ENCODE measurements around the gene HIBADH. TPM values are rescaled to one million over a fixed set of nuclear protein-coding genes. Genes with fewer than 3 reads are reported as not detected.
"Not testable (repeated sequence)": the region's sequence is repeated elsewhere in the genome, so short reads cannot be mapped to it uniquely, and the experiment has no call there.

Gene HIBADH
- total RNA-seq, 1 experiment from 2014 or later, result 51.5 TPM

- Mint-ChIP-seq H3K4me1 (ENCODE audit: insufficient read depth, unreplicated experiment) (peaks cover 5% of the 10 kb centered on the region), H3K36me3 (ENCODE audit: insufficient read depth, unreplicated experiment) (no peaks in the 10 kb centered on the region), H3K9me3 (ENCODE audit: unreplicated experiment) (no peaks in the 10 kb centered on the region), H3K4me3 (ENCODE audit: unreplicated experiment) (no peak overlapping the region), H3K27me3 (ENCODE audit: insufficient read depth, unreplicated experiment) (no peaks in the 10 kb centered on the region), H3K27ac (ENCODE audit: low read depth, unreplicated experiment) (no peak overlapping the region)
- no TSS peak for BruUV-seq (replicated peaks)
- ChIA-PET POLR2A (no interaction called here), CTCF (interaction anchor here (0.6 kb wide), 1 partner anchor 302 kb away, joined by 6 read pairs; no protein-coding TSS in a partner anchor)
- no peak for TF ChIP-seq CTCF (IDR thresholded peaks at IDR 0.05; ENCODE audit: unreplicated experiment)
- no peak for DNase-seq (ENCODE audit: unreplicated experiment)
- intact Hi-C loops (cut with micrococcal nuclease), result loop anchor here (10.0 kb wide), 1 partner anchor 195 kb away; no protein-coding TSS in a partner anchor
Measured at GRCh38 chr7:27579565-27579964, 83.1 kb downstream of the HIBADH start.

GRCh38 chr7:27578169-27578568 is 84.5 kb downstream of the HIBADH start:
- POLR2A ChIA-PET, result interaction anchor here (0.6 to 1.3 kb wide), 4 partner anchors 27 to 405 kb away, joined by 3 to 4 read pairs (median 4); no protein-coding TSS in a partner anchor
- not testable (repeated sequence) for BruUV-seq (replicated peaks); H3K4me1 Mint-ChIP-seq (ENCODE audit: insufficient read depth, unreplicated experiment); H3K36me3 Mint-ChIP-seq (ENCODE audit: insufficient read depth, unreplicated experiment); H3K4me3 Mint-ChIP-seq (ENCODE audit: unreplicated experiment); H3K27ac Mint-ChIP-seq (ENCODE audit: low read depth, unreplicated experiment); H3K9me3 Mint-ChIP-seq (ENCODE audit: unreplicated experiment); DNase-seq (ENCODE audit: unreplicated experiment); H3K27me3 Mint-ChIP-seq (ENCODE audit: insufficient read depth, unreplicated experiment)
- intact Hi-C loops (cut with micrococcal nuclease), result loop anchor here (10.0 kb wide), 1 partner anchor 197 kb away; no protein-coding TSS in a partner anchor
- CTCF ChIA-PET, result interaction anchor here (0.7 to 7.9 kb wide), 4 partner anchors 16 to 382 kb away, joined by 3 to 71 read pairs (median 10); no protein-coding TSS in a partner anchor

- no peak overlapping the region for H3K27ac Mint-ChIP-seq (ENCODE audit: low read depth, unreplicated experiment)
- CTCF ChIA-PET, result interaction anchor here (0.6 to 7.9 kb wide), 13 partner anchors 11 to 521 kb away, joined by 3 to 71 read pairs (median 5); partner anchors contain the start of gene HOXA13
- intact Hi-C loops (cut with micrococcal nuclease), result loop anchor here (1.0 to 10.0 kb wide), 4 partner anchors 198 to 380 kb away; no protein-coding TSS in a partner anchor
Measured at GRCh38 chr7:27576360-27576944, 86.2 kb downstream of the HIBADH start.

GRCh38 chr7:27575613-27576012 is 87.1 kb downstream of the HIBADH start:
- TF ChIP-seq CTCF (IDR thresholded peaks at IDR 0.05; ENCODE audit: unreplicated experiment), result no peak
- Mint-ChIP-seq H3K4me3 (ENCODE audit: unreplicated experiment) (no peak overlapping the region), H3K9me3 (ENCODE audit: unreplicated experiment) (no peaks in the 10 kb centered on the region), H3K36me3 (ENCODE audit: insufficient read depth, unreplicated experiment) (no peaks in the 10 kb centered on the region), H3K4me1 (ENCODE audit: insufficient read depth, unreplicated experiment) (peaks cover 5% of the 10 kb centered on the region), H3K27me3 (ENCODE audit: insufficient read depth, unreplicated experiment) (no peaks in the 10 kb centered on the region), H3K27ac (ENCODE audit: low read depth, unreplicated experiment) (no peak overlapping the region)
- intact Hi-C loops (cut with micrococcal nuclease), result loop anchor here (1.0 to 10.0 kb wide), 4 partner anchors 199 to 379 kb away; no protein-coding TSS in a partner anchor
- DNase-seq (ENCODE audit: unreplicated experiment), result no peak
- ChIA-PET CTCF (interaction anchor here (0.7 to 7.9 kb wide), 8 partner anchors 12 to 380 kb away, joined by 3 to 71 read pairs (median 8); partner anchors contain the start of gene HOXA13), POLR2A (interaction anchor here (0.7 kb wide), 1 partner anchor 297 kb away, joined by 4 read pairs; no protein-coding TSS in a partner anchor)
- BruUV-seq (replicated peaks), result no TSS peak

More at GRCh38 chr7:27576360-27576944, 86.2 kb downstream of the HIBADH start:
- peak; percentile 63 for DNase-seq (ENCODE audit: unreplicated experiment)
- peaks cover 5% of the 10 kb centered on the region for H3K4me1 Mint-ChIP-seq (ENCODE audit: insufficient read depth, unreplicated experiment)
- no peaks in the 10 kb centered on the region for H3K9me3 Mint-ChIP-seq (ENCODE audit: unreplicated experiment)
- H3K27me3 Mint-ChIP-seq (ENCODE audit: insufficient read depth, unreplicated experiment), result no peaks in the 10 kb centered on the region
- no peak overlapping the region for H3K4me3 Mint-ChIP-seq (ENCODE audit: unreplicated experiment)
- peak; percentile 44 for TF ChIP-seq CTCF (IDR thresholded peaks at IDR 0.05; ENCODE audit: unreplicated experiment)
- POLR2A ChIA-PET, result interaction anchor here (0.7 kb wide), 1 partner anchor 298 kb away, joined by 4 read pairs; no protein-coding TSS in a partner anchor
- no TSS peak for BruUV-seq (replicated peaks)
- H3K36me3 Mint-ChIP-seq (ENCODE audit: insufficient read depth, unreplicated experiment), result no peaks in the 10 kb centered on the region
